ENCODE measurements around the gene SLIT3. TPM values are rescaled to one million over a fixed set of nuclear protein-coding genes. Genes with fewer than 3 reads are reported as not detected.

Gene SLIT3
- polyA plus RNA-seq (2012; ENCODE audit: insufficient read depth, insufficient read length, low read depth), result 121 TPM

DNA sequence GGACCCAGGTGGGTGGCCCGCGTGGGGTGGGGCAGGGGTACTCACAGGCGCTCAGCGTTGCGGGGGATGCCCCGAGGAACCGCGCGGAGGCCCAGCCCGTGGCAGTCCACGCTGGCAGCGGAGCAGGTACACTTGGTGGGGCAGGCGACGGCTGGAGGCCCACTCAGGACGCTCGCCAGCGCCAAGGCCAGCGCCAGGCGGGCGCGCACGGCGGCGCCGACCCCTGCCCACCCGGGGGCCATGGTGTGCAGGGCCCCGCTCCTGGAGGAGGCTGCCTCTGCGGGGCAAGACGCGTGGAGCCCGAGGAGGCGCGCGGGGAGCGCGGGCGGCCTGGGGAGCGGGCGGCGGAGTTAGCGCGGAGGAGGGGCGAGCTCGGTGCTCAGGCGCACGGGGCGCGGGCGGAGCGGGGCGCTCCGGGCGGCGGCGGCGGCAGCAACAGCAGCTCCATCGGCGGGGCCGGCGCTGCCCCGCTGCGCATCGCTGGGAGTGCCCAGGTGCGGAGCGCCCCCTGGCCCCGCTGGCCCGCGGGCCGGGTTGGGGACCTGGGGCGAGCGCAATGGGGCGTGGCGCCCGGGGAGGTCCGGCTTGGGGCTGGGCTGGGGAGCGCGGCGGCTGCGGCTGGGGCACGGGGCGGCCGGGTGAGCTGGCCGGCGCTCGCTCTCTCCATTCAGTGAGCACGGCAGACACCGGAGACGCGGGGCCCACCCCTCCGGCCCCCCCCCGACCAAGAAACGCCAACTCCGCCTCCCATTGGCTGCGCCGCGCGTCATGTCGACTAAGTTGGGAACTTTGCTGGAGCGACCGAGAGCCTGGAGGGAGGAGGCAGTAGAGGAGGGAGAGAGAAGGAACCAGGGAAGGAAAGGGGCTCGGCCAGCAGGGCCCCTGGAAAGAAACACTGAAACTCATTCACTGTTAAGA is at the start of gene SLIT3:
TSS of gene SLIT3 (minus strand) at position 672 of the 918 bp plus-strand sequence. CDS start at position 242, 430 bp downstream.
- H3K36me3 ChIP-seq, result no peaks in the 10 kb centered on the region; the same call in 1 of the 2 replicates
- H3K27me3 ChIP-seq, result no peaks in the 10 kb centered on the region
- TF ChIP-seq, protein P1, sequence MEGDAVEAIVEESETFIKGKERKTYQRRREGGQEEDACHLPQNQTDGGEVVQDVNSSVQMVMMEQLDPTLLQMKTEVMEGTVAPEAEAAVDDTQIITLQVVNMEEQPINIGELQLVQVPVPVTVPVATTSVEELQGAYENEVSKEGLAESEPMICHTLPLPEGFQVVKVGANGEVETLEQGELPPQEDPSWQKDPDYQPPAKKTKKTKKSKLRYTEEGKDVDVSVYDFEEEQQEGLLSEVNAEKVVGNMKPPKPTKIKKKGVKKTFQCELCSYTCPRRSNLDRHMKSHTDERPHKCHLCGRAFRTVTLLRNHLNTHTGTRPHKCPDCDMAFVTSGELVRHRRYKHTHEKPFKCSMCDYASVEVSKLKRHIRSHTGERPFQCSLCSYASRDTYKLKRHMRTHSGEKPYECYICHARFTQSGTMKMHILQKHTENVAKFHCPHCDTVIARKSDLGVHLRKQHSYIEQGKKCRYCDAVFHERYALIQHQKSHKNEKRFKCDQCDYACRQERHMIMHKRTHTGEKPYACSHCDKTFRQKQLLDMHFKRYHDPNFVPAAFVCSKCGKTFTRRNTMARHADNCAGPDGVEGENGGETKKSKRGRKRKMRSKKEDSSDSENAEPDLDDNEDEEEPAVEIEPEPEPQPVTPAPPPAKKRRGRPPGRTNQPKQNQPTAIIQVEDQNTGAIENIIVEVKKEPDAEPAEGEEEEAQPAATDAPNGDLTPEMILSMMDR (IDR thresholded peaks at IDR 0.05; ENCODE audit: low read depth, low read length), result no peak
- peak within 1 kb of the TSS; percentile 73 for H3K4me3 ChIP-seq (ENCODE audit: low read depth, low read length)
- DNase-seq, result peak; percentile 84
- H3K9me3 ChIP-seq, result no peaks in the 10 kb centered on the region; the same call in 1 of the 2 replicates
- H3K4me1 ChIP-seq, result peaks cover 16% of the 10 kb centered on the region

DNA sequence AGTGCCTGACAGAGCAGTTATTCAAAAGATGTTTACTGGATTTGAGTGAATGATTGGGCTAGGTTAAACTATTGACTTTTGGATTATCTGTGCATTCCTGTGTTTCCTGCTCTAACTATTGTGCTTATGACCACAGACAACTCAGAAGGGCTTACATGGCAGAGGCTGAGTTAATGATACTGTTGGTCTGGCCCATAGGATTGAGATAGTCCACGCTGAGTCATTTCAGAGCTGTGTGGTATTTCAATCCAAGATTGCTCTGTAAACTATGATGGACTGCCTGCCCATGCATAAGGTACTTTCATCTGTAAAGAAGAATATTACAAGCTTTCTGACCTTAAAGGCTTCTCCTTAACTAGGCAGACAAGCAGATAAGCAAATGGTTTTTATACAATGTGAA is 49.1 kb upstream of the SLIT3 start:
- H3K9me3 ChIP-seq, result no peaks in the 10 kb centered on the region
- H3K36me3 ChIP-seq, result no peaks in the 10 kb centered on the region
- TF ChIP-seq, protein P1 (IDR thresholded peaks at IDR 0.05; ENCODE audit: low read depth, low read length), result no peak
- H3K27me3 ChIP-seq, result no peaks in the 10 kb centered on the region
- H3K4me1 ChIP-seq, result peaks cover 10% of the 10 kb centered on the region
- no peak for DNase-seq
- no peak overlapping the region for H3K4me3 ChIP-seq (ENCODE audit: low read depth, low read length)

DNA sequence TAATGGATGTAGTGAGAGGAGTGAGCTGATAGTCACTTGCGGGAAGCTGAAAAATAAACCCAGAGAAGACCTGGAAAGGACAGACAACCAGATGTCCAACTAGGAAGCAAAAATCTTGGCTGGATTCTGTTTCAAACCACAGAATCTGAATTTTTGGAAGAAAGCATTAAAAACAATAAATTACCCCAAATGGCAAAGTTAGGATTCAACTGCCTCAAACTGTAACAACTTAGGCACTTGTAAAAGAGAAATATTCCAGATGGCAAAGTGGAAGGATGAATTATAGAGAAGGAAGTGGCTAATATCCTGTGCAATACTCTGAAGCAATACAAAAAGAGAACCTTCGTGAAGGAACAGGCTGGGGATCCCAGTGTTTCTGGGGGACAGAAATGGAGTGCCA is 46.8 kb upstream of the SLIT3 start:
- H3K4me3 ChIP-seq (ENCODE audit: low read depth, low read length), result no peak overlapping the region
- no peaks in the 10 kb centered on the region for H3K9me3 ChIP-seq
- H3K27me3 ChIP-seq, result no peaks in the 10 kb centered on the region
- TF ChIP-seq, protein P1 (IDR thresholded peaks at IDR 0.05; ENCODE audit: low read depth, low read length), result no peak
- H3K36me3 ChIP-seq, result no peaks in the 10 kb centered on the region
- H3K4me1 ChIP-seq, result peaks cover 10% of the 10 kb centered on the region
- no peak for DNase-seq

DNA sequence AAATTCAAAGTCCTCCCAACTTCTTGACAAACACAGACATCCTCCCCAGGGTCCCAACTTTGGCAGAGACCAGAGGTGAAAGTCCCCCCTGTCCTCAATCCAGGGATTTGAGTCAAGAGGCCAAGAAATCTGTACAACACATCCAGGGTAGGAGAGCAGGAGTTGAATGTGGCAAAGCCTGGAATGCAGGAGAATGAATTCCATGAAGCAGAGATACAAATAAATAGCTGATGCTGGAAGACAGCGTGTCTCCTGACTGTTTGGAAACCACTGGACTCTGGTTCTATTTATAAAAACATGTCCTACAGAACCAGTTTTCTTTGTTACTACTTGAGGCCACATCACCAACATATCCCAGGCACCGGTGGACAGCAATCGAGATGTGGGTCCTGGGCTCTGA is 43.7 kb upstream of the SLIT3 start:
- H3K36me3 ChIP-seq, result no peaks in the 10 kb centered on the region
- no peak for DNase-seq
- H3K4me3 ChIP-seq (ENCODE audit: low read depth, low read length), result no peak overlapping the region
- TF ChIP-seq, protein P1 (IDR thresholded peaks at IDR 0.05; ENCODE audit: low read depth, low read length), result no peak
- no peaks in the 10 kb centered on the region for H3K9me3 ChIP-seq
- H3K4me1 ChIP-seq, result no peaks in the 10 kb centered on the region
- no peaks in the 10 kb centered on the region for H3K27me3 ChIP-seq

GRCh38 chr5:169343766-169344165 is 42.8 kb upstream of the SLIT3 start:
- Histone ChIP-seq H3K27me3 (no peaks in the 10 kb centered on the region), H3K4me3 (ENCODE audit: low read depth, low read length) (no peak overlapping the region), H3K4me1 (no peaks in the 10 kb centered on the region), H3K36me3 (no peaks in the 10 kb centered on the region), H3K9me3 (no peaks in the 10 kb centered on the region)
- TF ChIP-seq, protein P1 (IDR thresholded peaks at IDR 0.05; ENCODE audit: low read depth, low read length), result no peak
- no peak for DNase-seq

- Histone ChIP-seq H3K27me3 (no peaks in the 10 kb centered on the region), H3K4me3 (ENCODE audit: low read depth, low read length) (no peak overlapping the region), H3K9me3 (no peaks in the 10 kb centered on the region), H3K4me1 (no peaks in the 10 kb centered on the region), H3K36me3 (no peaks in the 10 kb centered on the region)
- TF ChIP-seq, protein P1 (IDR thresholded peaks at IDR 0.05; ENCODE audit: low read depth, low read length), result no peak
- no peak for DNase-seq
These were observed 40.6 kb upstream of the SLIT3 start for GRCh38 chr5:169341556-169341955.

All from BE2C (cell line).